Measurements from ENCODE around the gene ZNF549. TPM values are rescaled to one million over a fixed set of nuclear protein-coding genes. Genes with fewer than 3 reads are reported as not detected.
A peak's percentile ranks its signal among the peaks of the same experiment; 100 is the strongest.
"Not testable (repeated sequence)": the region's sequence is repeated elsewhere in the genome, so short reads cannot be mapped to it uniquely, and the experiment has no call there.

ZNF549 gene
- total and polyA plus RNA-seq, 2 of the 13 experiments (the other 11 are each of a cell fraction or from before 2014, with no cell fraction given), result 2.8 to 6.4 TPM

- TF ChIP-seq, protein P1, sequence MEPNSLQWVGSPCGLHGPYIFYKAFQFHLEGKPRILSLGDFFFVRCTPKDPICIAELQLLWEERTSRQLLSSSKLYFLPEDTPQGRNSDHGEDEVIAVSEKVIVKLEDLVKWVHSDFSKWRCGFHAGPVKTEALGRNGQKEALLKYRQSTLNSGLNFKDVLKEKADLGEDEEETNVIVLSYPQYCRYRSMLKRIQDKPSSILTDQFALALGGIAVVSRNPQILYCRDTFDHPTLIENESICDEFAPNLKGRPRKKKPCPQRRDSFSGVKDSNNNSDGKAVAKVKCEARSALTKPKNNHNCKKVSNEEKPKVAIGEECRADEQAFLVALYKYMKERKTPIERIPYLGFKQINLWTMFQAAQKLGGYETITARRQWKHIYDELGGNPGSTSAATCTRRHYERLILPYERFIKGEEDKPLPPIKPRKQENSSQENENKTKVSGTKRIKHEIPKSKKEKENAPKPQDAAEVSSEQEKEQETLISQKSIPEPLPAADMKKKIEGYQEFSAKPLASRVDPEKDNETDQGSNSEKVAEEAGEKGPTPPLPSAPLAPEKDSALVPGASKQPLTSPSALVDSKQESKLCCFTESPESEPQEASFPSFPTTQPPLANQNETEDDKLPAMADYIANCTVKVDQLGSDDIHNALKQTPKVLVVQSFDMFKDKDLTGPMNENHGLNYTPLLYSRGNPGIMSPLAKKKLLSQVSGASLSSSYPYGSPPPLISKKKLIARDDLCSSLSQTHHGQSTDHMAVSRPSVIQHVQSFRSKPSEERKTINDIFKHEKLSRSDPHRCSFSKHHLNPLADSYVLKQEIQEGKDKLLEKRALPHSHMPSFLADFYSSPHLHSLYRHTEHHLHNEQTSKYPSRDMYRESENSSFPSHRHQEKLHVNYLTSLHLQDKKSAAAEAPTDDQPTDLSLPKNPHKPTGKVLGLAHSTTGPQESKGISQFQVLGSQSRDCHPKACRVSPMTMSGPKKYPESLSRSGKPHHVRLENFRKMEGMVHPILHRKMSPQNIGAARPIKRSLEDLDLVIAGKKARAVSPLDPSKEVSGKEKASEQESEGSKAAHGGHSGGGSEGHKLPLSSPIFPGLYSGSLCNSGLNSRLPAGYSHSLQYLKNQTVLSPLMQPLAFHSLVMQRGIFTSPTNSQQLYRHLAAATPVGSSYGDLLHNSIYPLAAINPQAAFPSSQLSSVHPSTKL (CRISPR knock-in tag; IDR thresholded peaks at IDR 0.05), result peak; percentile 38; the same call in 1 of the 2 replicates
- TF ChIP-seq PHF5A (CRISPR knock-in tag; IDR thresholded peaks at IDR 0.05; ENCODE audit: low read depth, unreplicated experiment), result peak; percentile 36
- TF ChIP-seq TBL1XR1 (IDR thresholded peaks at IDR 0.05; ENCODE audit: borderline replicate concordance, low read length, partially characterized antibody), result peak; percentile 70
- TF ChIP-seq ZNF607 (CRISPR knock-in tag; IDR thresholded peaks at IDR 0.05; ENCODE audit: borderline replicate concordance), result 0 out of 2 replicates have a peak, but pooled peaks have one; percentile 31
- TF ChIP-seq KAT7 (CRISPR knock-in tag; IDR thresholded peaks at IDR 0.05; ENCODE audit: borderline replicate concordance), result peak; percentile 71; the same call in 1 of the 2 replicates
- 0 out of 2 replicates have a peak, but pooled peaks have one; percentile 21 for TF ChIP-seq ZNF124 (CRISPR knock-in tag; IDR thresholded peaks at IDR 0.05)
- TF ChIP-seq SOX6 (IDR thresholded peaks at IDR 0.05); CREM (CRISPR knock-in tag; IDR thresholded peaks at IDR 0.05): not testable (repeated sequence)
- TF ChIP-seq SOX6 (CRISPR knock-in tag; IDR thresholded peaks at IDR 0.05), result peak; percentile 27; the same call in 1 of the 2 replicates
- peak; percentile 37; the same call in 1 of the 2 replicates for TF ChIP-seq ZNF441 (CRISPR knock-in tag; IDR thresholded peaks at IDR 0.05; ENCODE audit: borderline replicate concordance)
- TF ChIP-seq, protein P2, sequence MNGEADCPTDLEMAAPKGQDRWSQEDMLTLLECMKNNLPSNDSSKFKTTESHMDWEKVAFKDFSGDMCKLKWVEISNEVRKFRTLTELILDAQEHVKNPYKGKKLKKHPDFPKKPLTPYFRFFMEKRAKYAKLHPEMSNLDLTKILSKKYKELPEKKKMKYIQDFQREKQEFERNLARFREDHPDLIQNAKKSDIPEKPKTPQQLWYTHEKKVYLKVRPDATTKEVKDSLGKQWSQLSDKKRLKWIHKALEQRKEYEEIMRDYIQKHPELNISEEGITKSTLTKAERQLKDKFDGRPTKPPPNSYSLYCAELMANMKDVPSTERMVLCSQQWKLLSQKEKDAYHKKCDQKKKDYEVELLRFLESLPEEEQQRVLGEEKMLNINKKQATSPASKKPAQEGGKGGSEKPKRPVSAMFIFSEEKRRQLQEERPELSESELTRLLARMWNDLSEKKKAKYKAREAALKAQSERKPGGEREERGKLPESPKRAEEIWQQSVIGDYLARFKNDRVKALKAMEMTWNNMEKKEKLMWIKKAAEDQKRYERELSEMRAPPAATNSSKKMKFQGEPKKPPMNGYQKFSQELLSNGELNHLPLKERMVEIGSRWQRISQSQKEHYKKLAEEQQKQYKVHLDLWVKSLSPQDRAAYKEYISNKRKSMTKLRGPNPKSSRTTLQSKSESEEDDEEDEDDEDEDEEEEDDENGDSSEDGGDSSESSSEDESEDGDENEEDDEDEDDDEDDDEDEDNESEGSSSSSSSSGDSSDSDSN (CRISPR knock-in tag; IDR thresholded peaks at IDR 0.05), result peak; percentile 36; the same call in 1 of the 2 replicates
- peak; percentile 91 for TF ChIP-seq YEATS2 (CRISPR knock-in tag; IDR thresholded peaks at IDR 0.05; ENCODE audit: borderline replicate concordance)
- peak; percentile 80 for TF ChIP-seq PHF20 (CRISPR knock-in tag; IDR thresholded peaks at IDR 0.05)
- TF ChIP-seq CREM (IDR thresholded peaks at IDR 0.05), result peak; percentile 96
- TF ChIP-seq ARID4A (CRISPR knock-in tag; IDR thresholded peaks at IDR 0.05; ENCODE audit: borderline replicate concordance), result peak; percentile 88; the same call in 1 of the 2 replicates
- TF ChIP-seq SP2 (CRISPR knock-in tag; IDR thresholded peaks at IDR 0.05), result peak; percentile 98
- peak; percentile 63; the same call in 1 of the 2 replicates for TF ChIP-seq NR2C2 (CRISPR knock-in tag; IDR thresholded peaks at IDR 0.05; ENCODE audit: borderline replicate concordance)
- peak; percentile 39; the same call in 1 of the 2 replicates for TF ChIP-seq HDAC1 (CRISPR knock-in tag; IDR thresholded peaks at IDR 0.05)
- peak; percentile 92 for TF ChIP-seq SAP130 (CRISPR knock-in tag; IDR thresholded peaks at IDR 0.05; ENCODE audit: low read depth)
Observed at GRCh38 chr19:57487477-57488298, 39.5 kb upstream of the ZNF549 start, which contains the start of gene ZNF419 (continued).

Measured in HepG2 (cell line).